ENCODE measurements around the gene CARD6. TPM values are rescaled to one million over a fixed set of nuclear protein-coding genes. Genes with fewer than 3 reads are reported as not detected.
A peak's percentile ranks its signal among the peaks of the same experiment; 100 is the strongest.
"Not testable (repeated sequence)": the region's sequence is repeated elsewhere in the genome, so short reads cannot be mapped to it uniquely, and the experiment has no call there.

CARD6 gene
- polyA plus RNA-seq, 1 donor, result 1.2 TPM

DNA sequence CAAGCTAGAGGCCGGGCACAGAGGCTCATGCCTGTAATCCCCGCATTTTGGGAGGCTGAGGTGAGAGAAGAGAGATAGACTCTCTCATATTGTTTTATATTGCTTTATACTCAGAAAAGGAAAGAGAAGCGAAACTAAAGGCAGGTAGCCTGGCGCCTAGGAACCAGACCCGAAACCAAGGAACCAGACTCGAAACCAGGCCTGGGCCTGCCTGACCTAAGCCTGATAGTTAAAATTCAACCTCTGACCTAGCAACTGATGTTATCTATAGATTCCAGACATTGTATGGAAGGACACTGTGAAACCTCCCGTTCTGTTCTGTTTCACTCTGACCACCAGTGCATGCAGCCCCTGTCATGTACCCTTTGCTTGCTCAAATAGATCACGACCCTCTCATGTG lies 31.1 kb downstream of the CARD6 start:
- not testable (repeated sequence) for DNase-seq (ENCODE audit: low read depth)

DNA sequence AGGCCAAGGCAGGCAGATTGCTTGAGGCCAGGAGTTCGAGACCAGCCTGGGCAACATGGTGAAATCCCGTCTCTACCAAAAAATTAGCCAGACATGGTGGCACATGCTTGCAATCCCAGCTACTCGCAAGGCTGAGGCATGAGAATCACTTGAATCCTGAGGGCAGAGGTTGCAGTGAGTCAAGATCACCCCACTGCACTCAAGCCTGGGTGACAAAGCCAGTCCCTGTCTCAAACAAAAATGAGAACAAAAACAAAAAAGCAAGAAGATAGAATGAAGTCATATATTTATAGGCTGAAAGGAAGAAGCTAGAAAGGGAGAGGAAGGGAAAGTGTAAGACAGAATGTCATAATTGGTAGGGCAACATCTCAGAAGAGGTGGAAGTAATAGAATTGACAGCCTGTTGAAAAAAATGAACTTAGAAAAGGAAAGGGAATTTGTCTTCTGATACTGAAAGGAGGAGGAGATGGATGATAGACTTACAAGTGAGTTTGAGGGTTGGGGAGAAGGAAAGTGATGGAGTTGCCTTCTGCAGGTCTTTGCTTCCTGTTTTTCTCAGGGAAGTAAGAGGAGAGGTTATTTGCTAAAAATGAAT lies 32.2 kb downstream of the CARD6 start:
- no peak for DNase-seq (ENCODE audit: low read depth)

DNA sequence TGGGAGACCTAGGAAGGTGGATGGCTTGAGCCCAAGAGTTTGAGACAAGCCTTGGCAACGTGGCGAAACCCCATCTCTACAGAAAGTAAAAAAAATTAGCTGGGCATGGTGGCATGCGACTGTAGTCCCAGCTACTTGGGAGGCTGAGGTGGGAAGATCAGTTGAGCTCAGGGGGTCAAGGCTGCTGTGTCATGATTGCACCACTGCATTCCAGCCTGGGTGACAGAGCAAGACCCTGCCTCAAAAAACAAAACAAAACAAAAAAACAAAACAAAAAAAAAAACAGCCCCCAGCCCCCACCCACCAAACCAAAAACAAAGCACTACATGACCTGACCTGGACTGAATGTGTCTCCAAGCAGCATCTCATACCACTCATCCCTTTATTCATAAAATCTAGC lies 34.8 kb downstream of the CARD6 start:
- no peak for DNase-seq (ENCODE audit: low read depth)

GRCh38 chr5:40877371-40877988 lies 36.3 kb downstream of the CARD6 start:
- DNase-seq (ENCODE audit: low read depth), result no peak

DNA sequence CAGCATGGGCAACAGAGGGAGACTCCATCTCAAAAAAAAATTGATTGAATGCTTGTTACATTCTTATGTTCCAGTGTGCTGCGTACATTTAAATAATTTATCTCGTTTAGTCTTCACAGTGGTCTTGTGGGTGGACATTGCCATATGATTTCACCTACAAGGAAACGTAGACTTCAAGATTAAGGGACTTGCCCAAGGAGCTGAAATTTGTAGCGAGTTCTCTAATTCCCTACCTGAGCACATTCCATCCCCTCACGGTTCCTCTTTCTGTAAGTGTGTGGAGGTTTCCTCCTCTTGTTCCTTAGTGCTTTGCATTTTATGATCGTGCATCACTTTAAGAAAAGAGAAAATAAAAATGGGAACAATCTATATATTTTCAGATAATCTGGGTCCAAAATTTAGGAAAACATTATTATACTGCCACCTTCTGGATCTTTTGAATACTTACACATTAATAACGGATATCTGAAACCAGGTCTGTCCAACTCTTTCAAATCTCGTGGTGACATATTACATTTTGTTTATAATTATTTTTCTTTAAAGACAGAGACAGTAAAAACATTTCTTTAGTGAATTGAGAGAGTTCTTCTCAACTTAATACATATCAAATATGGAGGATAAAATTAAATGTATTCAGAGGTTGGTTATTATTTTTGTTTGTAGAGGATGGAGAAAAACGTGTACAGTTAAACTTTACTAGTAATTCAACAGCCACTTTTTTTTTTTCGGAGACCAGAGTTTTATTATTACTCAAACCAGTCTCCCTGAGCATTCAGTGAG lies 38.2 kb downstream of the CARD6 start:
- DNase-seq (ENCODE audit: low read depth), result peak; percentile 5

DNA sequence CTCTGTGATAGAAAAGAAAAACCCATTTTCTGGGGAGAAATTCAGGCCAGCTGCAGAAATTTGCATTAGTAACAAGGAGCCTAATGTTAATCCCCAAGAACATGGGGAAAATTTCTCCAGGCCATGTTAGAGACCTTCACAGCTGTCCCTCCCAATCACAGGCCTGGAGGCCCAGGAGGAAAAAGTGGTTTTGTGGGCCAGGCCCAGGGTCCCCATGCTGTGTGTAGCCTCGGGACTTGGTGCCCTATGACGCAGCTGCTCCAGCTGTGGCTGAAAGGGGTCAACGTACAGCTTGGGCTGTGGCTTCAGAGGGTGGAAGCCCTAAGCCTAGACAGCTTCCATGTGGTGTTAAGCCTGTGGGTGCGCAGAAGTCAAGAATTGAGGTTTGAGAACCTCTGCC lies 41.1 kb downstream of the CARD6 start:
- DNase-seq (ENCODE audit: low read depth), result no peak

GRCh38 chr5:40883051-40883450 lies 41.9 kb downstream of the CARD6 start:
- not testable (repeated sequence) for DNase-seq (ENCODE audit: low read depth)

DNA sequence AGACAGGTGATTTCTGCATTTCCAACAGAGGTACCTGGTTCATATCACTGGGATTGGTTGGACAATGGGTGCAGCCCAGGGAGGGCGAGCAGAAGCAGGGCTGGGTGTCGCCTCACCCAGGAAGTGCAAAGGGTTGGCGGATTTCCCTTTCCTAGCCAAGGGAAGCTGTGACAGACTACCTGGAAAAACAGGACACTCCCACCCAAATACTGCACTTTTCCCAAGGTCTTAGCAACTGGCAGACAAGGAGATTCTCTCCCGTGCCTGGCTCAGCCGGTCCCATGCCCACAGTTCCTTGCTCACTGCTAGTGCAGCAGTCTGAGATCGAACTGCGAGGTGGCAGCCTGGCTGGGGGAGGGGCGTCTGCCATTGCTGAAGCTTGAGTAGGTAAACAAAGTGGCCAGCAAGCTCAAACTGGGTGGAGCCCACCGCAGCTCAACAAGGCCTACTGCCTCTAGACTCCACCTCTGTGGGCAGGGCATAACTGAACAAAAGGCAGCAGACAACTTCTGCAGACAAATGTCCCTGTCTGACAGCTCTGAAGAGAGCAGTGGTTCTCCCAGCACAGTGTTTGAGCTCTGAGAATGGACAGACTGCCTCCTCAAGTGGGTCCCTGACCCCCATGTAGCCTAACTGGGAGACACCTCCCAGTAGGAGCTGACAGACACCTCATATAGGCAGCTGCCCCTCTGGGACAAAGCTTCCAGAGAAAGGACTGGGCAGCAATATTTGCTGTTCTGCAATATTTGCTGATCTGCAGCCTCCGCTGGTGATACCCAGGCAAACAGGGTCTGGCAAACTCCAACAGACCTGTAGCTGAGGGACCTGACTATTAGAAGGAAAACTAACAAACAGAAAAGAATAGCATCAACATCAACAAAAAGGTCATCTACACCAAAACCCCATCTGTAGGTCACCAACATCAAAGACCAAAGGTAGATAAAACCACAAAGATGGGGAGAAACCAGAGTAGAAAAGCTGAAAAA lies 54.6 kb downstream of the CARD6 start:
- DNase-seq (ENCODE audit: low read depth), result not testable (repeated sequence)

- DNase-seq (ENCODE audit: low read depth), result no peak
These were observed 63.2 kb downstream of the CARD6 start for GRCh38 chr5:40904205-40904993.

GRCh38 chr5:40904994-40905306 lies 63.8 kb downstream of the CARD6 start:
- DNase-seq (ENCODE audit: low read depth), result no peak

DNA sequence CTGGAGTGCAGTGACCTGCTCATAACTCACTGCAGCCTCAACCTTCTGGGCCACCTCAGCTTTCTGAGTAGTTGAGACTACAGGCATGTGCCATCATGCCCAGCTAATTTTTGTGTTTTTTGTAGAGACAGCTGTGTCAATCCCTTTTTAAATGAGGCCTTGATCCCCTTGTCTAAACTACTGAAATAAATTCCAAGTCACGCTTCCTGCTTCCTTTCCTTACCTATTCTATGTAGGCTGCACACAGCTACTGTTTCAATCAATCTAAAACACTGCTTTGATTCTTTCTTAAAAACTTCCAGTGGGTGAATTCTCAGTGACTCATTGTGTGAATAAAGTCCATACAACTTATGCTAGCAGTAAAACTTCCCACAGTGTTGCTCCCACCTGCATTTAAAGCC lies 65.2 kb downstream of the CARD6 start:
- no peak for DNase-seq (ENCODE audit: low read depth)

DNA sequence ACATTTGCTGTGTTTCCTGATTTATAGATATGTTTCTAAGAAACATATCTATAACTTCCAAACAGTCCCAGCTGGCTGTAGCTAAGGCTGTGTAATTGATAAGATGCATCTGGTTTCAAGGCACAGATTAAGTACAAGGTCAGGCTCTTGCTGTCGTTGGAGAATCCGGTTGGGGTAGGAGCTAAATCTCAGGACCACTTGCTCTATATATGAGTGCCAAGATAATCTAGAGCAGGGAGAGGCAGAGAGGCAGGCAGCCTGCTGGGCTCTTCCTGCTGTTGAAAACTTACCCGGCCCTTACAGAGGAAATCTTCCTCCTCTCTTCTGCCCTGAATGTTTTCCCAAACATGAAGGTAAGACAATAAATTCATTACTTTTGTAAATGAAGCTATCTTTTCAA lies 68.1 kb downstream of the CARD6 start, which contains the start of gene C7:
Gene C7, plus strand, starts transcription at position 234 of the 400 bp plus-strand sequence. Its CDS starts 114 bp downstream, at position 348.
- DNase-seq (ENCODE audit: low read depth), result no peak

DNA sequence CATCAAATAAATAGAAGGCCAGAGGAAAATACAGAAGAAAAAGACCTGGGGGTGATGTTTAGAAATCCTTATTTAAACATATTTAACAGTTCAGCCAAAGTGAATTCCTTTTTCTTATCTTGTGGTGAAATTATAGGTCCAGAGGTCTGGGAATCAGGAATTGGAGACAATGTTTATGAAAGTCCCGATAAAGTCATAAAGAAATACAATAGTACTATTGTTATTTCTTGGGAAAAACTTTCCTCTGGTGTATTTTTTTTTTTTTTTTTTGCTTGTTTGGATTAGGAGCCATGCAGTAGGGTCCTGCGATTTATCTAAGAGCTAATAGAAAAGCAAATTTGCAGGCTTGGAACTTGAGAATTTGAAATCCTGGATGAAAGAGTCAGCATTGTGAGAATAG lies 68.6 kb downstream of the CARD6 start:
- DNase-seq (ENCODE audit: low read depth), result no peak

Other genes starting within 250 kb of the CARD6 start
- 6.9 TPM for gene PTGER4, start 161.5 kb upstream of the CARD6 start, polyA plus RNA-seq (ENCODE audit: insufficient read length)
- 20.3 TPM for gene TTC33, start 85.4 kb upstream of the CARD6 start, polyA plus RNA-seq (ENCODE audit: insufficient read length)
- gene PRKAA1, start 43.0 kb upstream of the CARD6 start, polyA plus RNA-seq (ENCODE audit: insufficient read length), result 31.9 TPM
- 2,928 TPM for gene RPL37, start 6.1 kb upstream of the CARD6 start, polyA plus RNA-seq (ENCODE audit: insufficient read length)
- gene C7, start 68.1 kb downstream of the CARD6 start, polyA plus RNA-seq (ENCODE audit: insufficient read length), result 1.6 TPM
- gene MROH2B, start 230.0 kb downstream of the CARD6 start, polyA plus RNA-seq (ENCODE audit: insufficient read length), result 0.10 TPM